Retinal pigment epithelial cell (primary cell): ENCODE measurements around the gene LAG3.

Experiments used
- DNase-seq: peaks from one replicate; pipeline ENCODE4 v3.0.0-alpha.2; 2010; ENCODE audit warnings: low read depth
- H3K4me3 ChIP-seq: 2 replicates; pipeline ENCODE4 v1.5.1; 2011; ENCODE audit warnings: mild to moderate bottlenecking, low read length, control low read depth, moderate library complexity
- TF ChIP-seq, protein P1 (sequence below): conservative IDR thresholded peaks from 2 replicates; pipeline ENCODE4 v1.5.1; 2011; ENCODE audit warnings: low read depth, low read length, control low read depth, inconsistent platforms

Gene LAG3

GRCh38 chr12:6772726-6773589 lies 638 bp downstream of the LAG3 start:
- TF ChIP-seq, protein P1, sequence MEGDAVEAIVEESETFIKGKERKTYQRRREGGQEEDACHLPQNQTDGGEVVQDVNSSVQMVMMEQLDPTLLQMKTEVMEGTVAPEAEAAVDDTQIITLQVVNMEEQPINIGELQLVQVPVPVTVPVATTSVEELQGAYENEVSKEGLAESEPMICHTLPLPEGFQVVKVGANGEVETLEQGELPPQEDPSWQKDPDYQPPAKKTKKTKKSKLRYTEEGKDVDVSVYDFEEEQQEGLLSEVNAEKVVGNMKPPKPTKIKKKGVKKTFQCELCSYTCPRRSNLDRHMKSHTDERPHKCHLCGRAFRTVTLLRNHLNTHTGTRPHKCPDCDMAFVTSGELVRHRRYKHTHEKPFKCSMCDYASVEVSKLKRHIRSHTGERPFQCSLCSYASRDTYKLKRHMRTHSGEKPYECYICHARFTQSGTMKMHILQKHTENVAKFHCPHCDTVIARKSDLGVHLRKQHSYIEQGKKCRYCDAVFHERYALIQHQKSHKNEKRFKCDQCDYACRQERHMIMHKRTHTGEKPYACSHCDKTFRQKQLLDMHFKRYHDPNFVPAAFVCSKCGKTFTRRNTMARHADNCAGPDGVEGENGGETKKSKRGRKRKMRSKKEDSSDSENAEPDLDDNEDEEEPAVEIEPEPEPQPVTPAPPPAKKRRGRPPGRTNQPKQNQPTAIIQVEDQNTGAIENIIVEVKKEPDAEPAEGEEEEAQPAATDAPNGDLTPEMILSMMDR: no peak
- H3K4me3 ChIP-seq: no peak overlapping the region
- no peak for DNase-seq

GRCh38 chr12:6773590-6774351 lies 1.5 kb downstream of the LAG3 start:
- DNase-seq: no peak
- TF ChIP-seq, protein P1: no peak
- H3K4me3 ChIP-seq: no peak overlapping the region

GRCh38 chr12:6774499-6775062 lies 2.3 kb downstream of the LAG3 start:
- TF ChIP-seq, protein P1: no peak
- H3K4me3 ChIP-seq: no peak overlapping the region
- DNase-seq: no peak

- TF ChIP-seq, protein P1: no peak
- DNase-seq: no peak
- no peak overlapping the region for H3K4me3 ChIP-seq
Observed at GRCh38 chr12:6775185-6776174, 3.2 kb downstream of the LAG3 start.

DNA sequence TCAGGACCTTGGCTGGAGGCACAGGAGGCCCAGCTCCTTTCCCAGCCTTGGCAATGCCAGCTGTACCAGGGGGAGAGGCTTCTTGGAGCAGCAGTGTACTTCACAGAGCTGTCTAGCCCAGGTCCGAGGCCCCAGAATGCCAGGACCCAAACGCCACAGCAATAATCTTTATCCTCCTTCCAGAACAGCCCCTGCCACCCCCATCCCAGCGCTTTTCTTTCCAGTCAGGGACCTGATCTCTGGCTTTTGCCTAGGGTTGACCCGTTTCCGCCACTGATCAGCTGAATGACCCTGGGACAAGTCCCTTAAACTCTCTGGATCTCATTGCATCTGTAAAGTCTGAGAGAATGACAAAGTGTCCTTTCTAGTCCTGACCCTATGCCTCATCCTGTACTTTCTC lies 5.1 kb downstream of the LAG3 start:
- DNase-seq: no peak
- TF ChIP-seq, protein P1: no peak
- no peak overlapping the region for H3K4me3 ChIP-seq

- H3K4me3 ChIP-seq: peak overlapping the region; percentile 43
- no peak for DNase-seq
- TF ChIP-seq, protein P1: no peak
Observed at GRCh38 chr12:6778217-6778573, 5.9 kb downstream of the LAG3 start.
